Right lobe of liver (tissue), 6 donors: ENCODE data around the gene ZNF578. TPM values are rescaled to one million over a fixed set of nuclear protein-coding genes. Genes with fewer than 3 reads are reported as not detected.
"Not testable (repeated sequence)": the region's sequence is repeated elsewhere in the genome, so short reads cannot be mapped to it uniquely, and the experiment has no call there.

Source experiments
- ATAC-seq, 4 donors: fragments of 200-7000 bp; cut with Tn5 transposase; one replicate each; pipeline ENCODE4 v1.9.1; 2020; ENCODE audit warnings: mild to moderate bottlenecking in 4 of 4, moderate library complexity in 4 of 4
- DNase-seq, 3 donors: peaks; one replicate each; pipeline ENCODE4 v3.0.0-alpha.2; 2020
- H3K27ac ChIP-seq, 3 donors: fragments of 200-600 bp; one replicate each; pipeline ENCODE4 v1.8.0; 2022
- H3K27me3 ChIP-seq, 2 donors: fragments of 200-600 bp; one replicate each; pipeline ENCODE4 v1.8.0; 2022
- H3K36me3 ChIP-seq, 4 donors: fragments of 200-600 bp; sonication (generic) in 1 of 4; one replicate each; pipeline versions ENCODE4 v1.5.1 to v1.8.0; 2017 to 2022; ENCODE audit warnings: control low read depth in 1 of 4
- H3K4me1 ChIP-seq, 4 donors: fragments of 200-600 bp; sonication (generic) in 1 of 4; one replicate each; pipeline versions ENCODE4 v1.5.1 to v1.8.0; 2017 to 2022; ENCODE audit warnings: control low read depth in 1 of 4
- H3K4me3 ChIP-seq, 3 donors: fragments of 200-600 bp; one replicate each; pipeline ENCODE4 v1.8.0; 2022
- H3K9me3 ChIP-seq, 4 donors: fragments of 200-600 bp; sonication (generic) in 1 of 4; one replicate each; pipeline versions ENCODE4 v1.5.1 to v1.8.0; 2017 to 2022; ENCODE audit warnings: control low read depth in 1 of 4
- CTCF ChIP-seq, 4 donors: fragments of 200-600 bp in 3 of 4; fragments of 450-650 bp in 1 of 4; IDR thresholded peaks; one replicate each; pipeline versions ENCODE4 v1.5.1 to v1.8.0; 2016 to 2022; ENCODE audit warnings: antibody characterized with exemption in 4 of 4, mild to moderate bottlenecking in 2 of 4
- POLR2A ChIP-seq: fragments of 450-650 bp; IDR thresholded peaks from one replicate; pipeline ENCODE4 v1.6.1; 2017; ENCODE audit warnings: antibody characterized with exemption, mild to moderate bottlenecking
- WGBS: methylation state at CpG from one replicate; pipeline ENCODE4 v1.1.6; 2018; ENCODE audit warnings: low coverage, low lambda C conversion rate; ENCODE audit not compliant: insufficient coverage; ENCODE audit errors: missing lambda C conversion rate; 5-methylcytosine and 5-hydroxymethylcytosine counted together
- intact Hi-C, 2 donors: fragments of 100-400 bp; cut with DNase I; formaldehyde crosslinking; loops; one replicate each; pipeline versions ENCODE4 v1.11.2 to v1.14.1; 2022
- total RNA-seq, 6 experiments: library from RNA; depleted of rRNA in 2 of 6; stranded (reverse); fragments of >200 nt in 2 of 6; fragmentation: NEBNext Ultra II Directional in 3 of 6; extraction: Animal tissue kit (Norgen Biotek cat#: 25700) in 3 of 6; gene quantifications; one replicate each; pipeline versions ENCODE4 v1.1.0 to v1.2.4, GENCODE V29; 2016 to 2023
- donor health status: DM: no; HTN: yes; CAD: no.
- donor health status: DM: no; HTN: no; CAD: no.
- donor health status: DM: no; HTN: no; CAD: no.
- donor health status: DM: no; HTN: yes; CAD: no.
- donor health status: DM: no; HTN: yes; CAD: no.

ZNF578 gene
- total RNA-seq, 6 experiments from 2014 or later = 0.17 to 0.51 (median 0.29) TPM; not detected in 3

DNA sequence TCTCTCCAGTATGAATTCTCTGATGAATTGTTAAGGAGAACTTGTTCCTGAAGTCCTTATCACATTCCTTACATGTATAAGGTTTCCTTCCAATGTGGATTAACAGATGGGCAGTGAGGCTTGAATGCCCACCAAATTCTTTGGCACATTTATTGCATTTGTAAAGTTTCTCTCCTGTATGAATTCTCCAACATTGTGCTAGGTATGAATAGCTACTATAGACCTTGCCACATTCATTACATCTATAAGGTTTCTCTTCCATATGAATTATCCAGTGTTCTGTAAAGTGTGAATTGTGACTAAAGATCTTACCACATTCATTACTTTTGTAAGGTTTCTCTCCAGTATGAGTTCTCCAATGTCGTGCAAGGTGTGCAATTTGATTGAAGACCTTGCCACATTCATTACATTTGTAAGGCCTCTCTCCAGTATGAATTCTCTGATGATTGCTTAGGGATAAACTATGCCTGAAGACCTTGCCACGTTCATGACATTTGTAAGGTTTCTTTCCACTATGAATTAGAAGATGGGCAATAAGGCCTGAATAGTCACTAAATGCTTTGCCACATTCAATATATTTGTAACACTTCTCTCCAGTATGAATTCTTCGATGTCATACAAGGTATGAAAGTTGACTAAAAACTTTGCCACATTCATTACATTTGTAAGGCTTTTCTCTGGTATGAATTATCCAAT lies 20.4 kb downstream of the ZNF578 start:
- DNase-seq = no peak
- Histone ChIP-seq H3K27ac (no peak overlapping the region), H3K36me3 (no peaks in the 10 kb centered on the region), H3K4me3 (no peak overlapping the region), H3K27me3 (no peaks in the 10 kb centered on the region), H3K9me3 (peaks cover 4 to 69% (median 37%) of the 10 kb centered on the region in 4 donors), H3K4me1 (no peaks in the 10 kb centered on the region)
- intact Hi-C loops = no loop called here
- TF ChIP-seq CTCF (IDR thresholded peaks at IDR 0.05) (no peak), POLR2A (no peak)
- ATAC-seq = no peak
- 79% methylated on average over 3 of the region's 3 CpGs for WGBS

DNA sequence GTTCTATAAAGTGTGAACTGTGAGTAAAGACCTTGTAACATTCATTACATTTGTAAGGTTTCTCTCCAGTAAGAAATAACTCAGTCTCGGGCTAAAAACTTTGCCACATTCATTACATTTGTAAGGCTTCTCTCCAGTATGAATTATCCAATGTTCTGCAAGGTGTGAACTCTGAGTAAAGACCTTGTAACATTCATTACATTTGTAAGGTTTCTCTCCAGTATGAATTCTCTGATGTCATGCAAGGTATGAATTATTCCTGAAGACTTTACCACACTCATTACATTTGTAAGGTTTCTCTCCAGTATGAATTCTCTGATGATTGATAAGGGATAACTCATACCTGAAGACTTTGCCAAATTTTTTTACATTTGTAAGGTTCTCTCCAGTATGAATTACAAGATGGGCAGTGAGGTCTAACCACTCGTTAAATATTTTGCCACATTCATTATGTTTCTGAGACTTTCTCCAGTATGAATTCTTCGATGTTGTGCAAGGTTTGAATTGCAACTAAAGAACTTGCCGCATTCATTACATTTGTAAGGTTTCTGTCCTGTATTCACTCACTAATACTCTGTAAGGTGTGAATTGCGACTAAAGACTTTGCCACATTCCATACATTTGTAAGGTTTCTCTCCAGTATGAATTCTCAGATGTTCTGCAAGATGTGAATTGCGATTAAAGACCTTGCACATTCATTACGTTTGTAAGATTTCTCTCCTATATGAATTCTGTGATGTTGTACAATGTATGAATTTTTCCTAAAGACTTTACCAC lies 21.2 kb downstream of the ZNF578 start:
- H3K27me3 ChIP-seq = no peaks in the 10 kb centered on the region
- H3K27ac ChIP-seq = no peak overlapping the region
- no peaks in the 10 kb centered on the region for H3K4me1 ChIP-seq
- no peaks in the 10 kb centered on the region for H3K36me3 ChIP-seq
- no peak for DNase-seq
- TF ChIP-seq CTCF (IDR thresholded peaks at IDR 0.05) (no peak), POLR2A (no peak)
- H3K4me3 ChIP-seq = no peak overlapping the region
- intact Hi-C loops = no loop called here
- H3K9me3 ChIP-seq = peaks cover 4 to 68% (median 37%) of the 10 kb centered on the region in 4 donors
- no peak for ATAC-seq
- WGBS = 89% methylated on average over 7 of the region's 7 CpGs

DNA sequence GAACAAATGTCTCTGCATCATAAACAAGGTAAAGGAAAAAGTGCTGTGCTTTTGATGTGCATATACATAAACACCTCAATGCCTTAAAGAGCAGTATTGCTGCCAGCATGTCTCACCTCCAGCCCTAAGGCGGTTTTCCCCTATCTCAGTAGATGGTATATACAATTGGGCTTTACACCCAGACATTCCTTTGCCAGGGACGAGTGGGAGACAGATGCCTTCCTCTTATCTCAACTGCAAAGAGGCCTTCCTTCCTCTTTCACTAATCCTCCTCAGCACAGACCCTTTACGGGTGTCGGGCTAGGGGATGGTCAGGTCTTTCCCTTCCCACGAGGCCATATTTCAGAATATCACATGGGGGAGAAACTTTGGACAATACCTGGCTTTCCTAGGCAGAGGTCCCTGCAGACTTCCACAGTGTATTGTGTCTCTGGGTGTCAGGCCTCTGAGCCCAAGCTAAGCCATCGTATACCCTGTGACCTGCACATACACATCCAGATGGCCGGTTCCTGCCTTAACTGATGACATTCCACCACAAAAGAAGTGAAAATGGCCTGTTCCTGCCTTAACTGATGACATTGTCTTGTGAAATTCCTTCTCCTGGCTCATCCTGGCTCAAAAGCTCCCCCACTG lies 30.9 kb downstream of the ZNF578 start:
- intact Hi-C loops, H3K9me3 ChIP-seq, H3K36me3 ChIP-seq, H3K27me3 ChIP-seq, H3K4me3 ChIP-seq, DNase-seq, H3K4me1 ChIP-seq, ATAC-seq, H3K27ac ChIP-seq: not testable (repeated sequence)
- 24% methylated on average over 4 of the region's 7 CpGs for WGBS

DNA sequence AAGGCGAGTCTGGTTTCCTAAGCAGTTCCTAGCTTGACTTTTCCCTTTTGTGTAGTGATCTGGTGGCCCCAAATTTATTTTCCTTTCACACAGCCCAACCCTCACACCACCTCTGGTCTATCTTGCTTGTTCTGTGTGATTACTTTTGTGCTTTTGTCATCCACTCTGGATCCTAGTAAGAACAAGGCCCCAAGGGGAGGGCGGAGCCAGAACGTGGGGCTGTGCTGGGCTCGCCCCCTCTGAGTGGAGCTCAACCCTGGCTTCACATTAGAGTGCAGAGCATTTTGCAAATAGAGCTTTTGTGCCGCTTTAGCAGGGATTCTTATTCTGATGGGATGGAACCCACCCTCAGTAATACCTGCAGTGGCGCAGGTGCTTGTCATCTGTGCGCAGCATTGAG lies 31.7 kb downstream of the ZNF578 start:
- H3K4me3 ChIP-seq, intact Hi-C loops, ATAC-seq, DNase-seq, H3K4me1 ChIP-seq, H3K27ac ChIP-seq, H3K36me3 ChIP-seq, H3K27me3 ChIP-seq, H3K9me3 ChIP-seq: not testable (repeated sequence)
- WGBS = 31% methylated on average over 6 of the region's 7 CpGs

- H3K27ac ChIP-seq, DNase-seq, H3K4me1 ChIP-seq, H3K27me3 ChIP-seq, intact Hi-C loops, H3K36me3 ChIP-seq, H3K9me3 ChIP-seq, H3K4me3 ChIP-seq, ATAC-seq: not testable (repeated sequence)
- 9% methylated on average over 7 of the region's 8 CpGs for WGBS
Observed at GRCh38 chr19:52485561-52486240, 32.3 kb downstream of the ZNF578 start.
